VCaP (cell line): ENCODE results near the gene ZNF738.
A peak's percentile ranks its signal among the peaks of the same experiment; 100 is the strongest.

Experiments
- H3K27ac ChIP-seq: fragments of 450-650 bp; 2 replicates; pipeline ENCODE4 v1.5.1; 2017
- CTCF ChIP-seq: fragments of 450-650 bp; conservative IDR thresholded peaks from 2 replicates; pipeline ENCODE4 v1.5.1; 2017; ENCODE audit warnings: mild to moderate bottlenecking, moderate library complexity

The ZNF738 gene

GRCh38 chr19:21396121-21396520 is 37.3 kb downstream of the ZNF738 start:
- TF ChIP-seq CTCF = no peak
- H3K27ac ChIP-seq = peak overlapping the region; percentile 72

- no peak for TF ChIP-seq CTCF
- peak within 1 kb of the TSS; percentile 72 for H3K27ac ChIP-seq
These were observed 38.2 kb downstream of the ZNF738 start, which contains the start of gene ZNF493 for GRCh38 chr19:21396893-21397572. Gene ZNF493 (plus strand): TSS chr19:21397133. CDS start chr19:21397238, 105 bp downstream.

- H3K27ac ChIP-seq = no peak overlapping the region
- no peak for TF ChIP-seq CTCF
These were observed 40.1 kb downstream of the ZNF738 start for GRCh38 chr19:21398851-21399250.

GRCh38 chr19:21402303-21402985 is 43.6 kb downstream of the ZNF738 start:
- no peak for TF ChIP-seq CTCF
- H3K27ac ChIP-seq = no peak overlapping the region

- H3K27ac ChIP-seq = no peak overlapping the region
- no peak for TF ChIP-seq CTCF
These were observed 51.4 kb downstream of the ZNF738 start for GRCh38 chr19:21410166-21410565.

- no peak for TF ChIP-seq CTCF
- no peak overlapping the region for H3K27ac ChIP-seq
These were observed 63.4 kb downstream of the ZNF738 start for GRCh38 chr19:21422244-21422643.

- TF ChIP-seq CTCF = no peak
- H3K27ac ChIP-seq = no peak overlapping the region
These were observed 64.5 kb downstream of the ZNF738 start for GRCh38 chr19:21423057-21424041.
